Left forelimb (tissue), 1 donor: ENCODE results near the gene OLIG3.

Source experiments
- DNase-seq: peaks from one replicate; pipeline ENCODE4 v3.0.0-alpha.2; 2018; ENCODE audit warnings: low spot score

The OLIG3 gene

DNA sequence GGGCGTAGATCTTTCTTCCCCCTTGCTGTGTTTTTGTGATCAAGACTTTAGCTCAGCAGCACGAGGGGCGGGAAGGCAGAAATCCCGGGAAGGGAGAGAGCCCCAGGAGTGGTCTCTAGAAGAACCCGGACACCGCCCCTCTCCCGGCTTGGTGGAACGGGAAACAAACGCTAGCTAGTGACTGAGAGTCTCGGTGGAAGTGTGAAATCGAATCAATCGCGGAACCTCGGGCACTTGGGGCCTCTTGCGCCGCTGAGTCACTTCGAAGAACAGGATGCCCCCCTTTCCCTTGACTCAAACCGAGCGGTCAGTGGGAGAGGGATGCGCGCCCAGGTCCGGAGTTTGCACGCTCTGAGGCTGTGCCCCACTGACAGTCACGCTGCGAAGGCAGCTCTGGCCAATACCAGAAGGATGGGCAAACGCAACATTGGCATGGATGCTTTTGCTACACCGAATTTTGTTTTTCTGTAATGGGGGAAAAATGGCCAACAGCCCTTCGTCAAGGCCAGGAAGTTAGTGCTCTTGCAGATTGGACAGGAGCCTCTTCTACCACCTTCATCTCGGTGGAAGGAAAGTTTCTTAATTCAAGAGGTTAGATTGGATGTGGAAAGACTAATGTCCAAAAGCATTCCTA, 1.6 kb upstream of the OLIG3 start:
- DNase-seq = no peak

GRCh38 chr6:137494988-137495702, 951 bp upstream of the OLIG3 start:
- DNase-seq = no peak

DNA sequence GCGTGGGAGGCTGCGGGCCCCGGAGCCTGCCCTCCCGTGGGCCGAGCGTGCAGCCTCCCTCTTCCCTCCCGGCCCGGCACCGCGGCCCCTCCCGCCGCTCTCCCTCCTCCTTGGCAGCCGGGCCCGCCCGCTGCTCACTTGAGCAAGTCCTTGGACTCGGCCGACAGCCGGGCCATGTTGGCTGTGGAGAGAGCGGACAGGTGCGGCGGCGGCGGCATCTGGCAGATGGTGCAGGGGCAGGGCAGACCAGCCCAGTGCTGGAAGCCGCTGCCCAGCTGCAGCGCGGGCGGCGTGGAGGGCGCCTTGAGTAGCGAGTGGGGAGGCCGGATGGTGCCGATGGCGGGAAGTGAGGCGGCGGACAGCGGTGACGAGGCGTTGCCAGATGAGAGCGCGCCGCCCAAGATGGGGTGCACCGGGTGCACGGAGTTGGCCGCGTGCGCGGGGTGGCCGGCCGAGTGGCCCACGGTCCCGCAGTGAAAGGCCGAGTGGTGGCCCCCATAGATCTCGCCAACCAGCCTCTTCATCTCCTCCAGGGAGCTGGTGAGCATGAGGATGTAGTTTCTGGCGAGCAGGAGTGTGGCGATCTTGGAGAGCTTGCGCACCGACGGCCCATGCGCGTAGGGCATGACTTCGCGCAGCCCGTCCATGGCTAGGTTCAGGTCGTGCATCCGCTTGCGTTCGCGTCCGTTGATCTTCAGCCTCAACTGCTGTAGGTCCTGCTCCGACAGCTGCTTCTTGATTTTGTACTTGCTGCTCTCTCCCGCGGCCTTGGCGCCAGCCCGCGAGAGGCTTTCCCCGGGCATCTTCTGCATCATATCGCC, 766 bp downstream of the OLIG3 start:
- DNase-seq = no peak

- no peak for DNase-seq
Measured at GRCh38 chr6:137492289-137493217, 1.6 kb downstream of the OLIG3 start.

DNA sequence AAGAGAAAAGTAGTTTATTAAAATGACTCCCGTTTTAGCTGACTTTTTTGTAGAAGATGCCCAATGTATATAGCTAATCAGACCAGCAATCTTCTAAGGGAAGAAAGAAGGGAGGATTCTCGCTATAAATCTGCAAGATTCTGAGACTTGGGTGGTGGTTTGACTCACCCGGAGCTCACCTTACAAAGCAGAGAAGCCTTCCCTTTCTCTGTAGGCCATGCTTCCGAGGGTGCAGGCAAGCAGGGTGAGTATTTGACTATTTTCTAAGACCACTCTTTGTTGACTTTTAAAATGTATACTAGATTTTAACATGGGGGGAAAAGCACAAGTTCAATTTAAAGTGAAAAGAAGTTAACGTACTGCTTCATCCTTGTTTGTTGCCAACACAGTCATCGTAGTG, 2.7 kb downstream of the OLIG3 start:
- DNase-seq = no peak

DNA sequence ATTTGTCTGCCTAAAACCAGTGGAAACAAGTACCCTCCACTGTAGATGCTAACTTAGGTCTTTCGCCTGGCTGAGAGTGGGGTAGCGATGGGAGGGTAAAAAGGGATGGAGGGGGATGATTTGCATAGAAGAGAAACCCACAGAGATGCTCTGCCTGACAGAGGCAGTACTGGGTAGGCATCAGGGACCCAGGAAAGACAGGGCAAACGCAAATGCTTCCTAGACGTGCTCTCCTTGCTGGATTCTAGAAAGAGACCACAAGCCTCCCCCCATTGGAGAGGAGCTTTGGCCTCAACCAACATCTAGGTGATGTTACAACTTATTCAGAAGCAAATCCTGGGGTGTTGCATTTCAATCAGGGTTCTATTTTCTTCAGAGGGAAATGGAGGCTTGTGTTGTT, 3.2 kb downstream of the OLIG3 start:
- DNase-seq = no peak

GRCh38 chr6:137490006-137490905, 3.9 kb downstream of the OLIG3 start:
- no peak for DNase-seq

- no peak for DNase-seq
Measured at GRCh38 chr6:137489046-137490005, 4.9 kb downstream of the OLIG3 start.

DNA sequence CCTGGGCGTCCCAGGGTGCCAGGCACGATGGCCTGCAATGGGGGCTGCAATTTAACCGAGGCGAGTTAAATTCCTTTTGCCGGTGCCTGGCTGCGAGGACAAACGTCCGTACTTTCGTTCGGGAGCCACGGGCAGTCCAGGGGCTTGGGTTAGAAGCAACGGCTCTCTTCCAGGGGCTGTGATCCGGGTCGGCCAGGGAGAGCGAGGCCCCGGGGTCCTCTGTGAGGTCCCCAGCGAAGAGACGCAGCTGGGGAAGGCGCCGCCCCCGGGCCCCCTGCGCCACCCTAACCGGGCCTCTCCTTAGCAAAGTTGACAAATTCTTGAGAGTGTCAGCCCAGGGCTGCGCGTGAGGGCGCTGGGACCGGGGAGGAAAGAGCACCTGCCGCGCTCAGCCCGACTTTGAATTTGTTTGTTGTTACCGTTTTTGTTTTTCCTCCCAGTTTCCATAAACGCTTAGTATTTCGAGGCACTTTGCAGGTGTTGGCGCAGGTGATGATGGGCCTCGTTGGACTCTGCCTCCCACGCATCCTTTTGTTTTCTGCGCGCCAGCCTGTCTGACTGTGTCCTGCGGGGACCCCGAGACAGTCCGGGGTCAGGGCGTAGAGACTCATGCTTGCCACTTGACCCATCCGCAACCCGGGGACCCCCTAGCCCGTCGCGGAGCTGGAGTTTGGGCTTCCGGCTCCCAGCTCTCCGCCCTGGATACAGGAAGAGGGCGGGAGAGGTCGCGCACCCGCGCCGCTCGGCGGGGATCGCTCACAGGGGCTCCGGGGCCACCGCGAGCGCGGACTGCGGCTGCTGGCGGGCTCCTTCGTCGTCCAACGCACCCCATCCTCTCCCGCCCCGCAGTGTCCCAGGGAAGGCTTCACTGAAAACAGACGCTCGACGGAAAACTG, 5.8 kb downstream of the OLIG3 start:
- no peak for DNase-seq

GRCh38 chr6:137487869-137488149, 6.4 kb downstream of the OLIG3 start:
- DNase-seq = no peak

- DNase-seq = no peak
Measured at GRCh38 chr6:137487181-137487868, 6.9 kb downstream of the OLIG3 start.

GRCh38 chr6:137486416-137486815, 7.8 kb downstream of the OLIG3 start:
- no peak for DNase-seq

- DNase-seq = no peak
Measured at GRCh38 chr6:137480431-137480830, 13.8 kb downstream of the OLIG3 start.

DNA sequence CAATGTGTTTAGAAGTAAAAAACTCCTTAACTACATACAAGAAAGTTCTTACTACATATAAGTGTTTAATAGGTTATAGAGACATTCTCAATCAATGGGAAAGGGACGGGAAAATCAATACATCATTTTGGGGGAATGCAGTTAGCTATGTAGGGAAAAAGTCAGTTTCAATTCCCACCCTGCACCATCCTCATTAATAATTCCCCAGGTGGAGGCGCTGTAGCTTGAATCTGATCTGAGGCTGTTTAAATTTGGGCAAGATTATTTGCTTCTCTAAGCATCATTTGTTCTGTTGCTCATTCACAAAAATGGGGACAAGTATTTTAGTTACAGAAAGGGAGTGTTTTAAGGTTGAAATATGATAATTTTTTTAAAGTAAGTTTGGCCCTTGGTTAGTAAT, 19.1 kb downstream of the OLIG3 start:
- DNase-seq = no peak

GRCh38 chr6:137473598-137473997, 20.6 kb downstream of the OLIG3 start:
- DNase-seq = no peak

- no peak for DNase-seq
Measured at GRCh38 chr6:137472641-137473137, 21.5 kb downstream of the OLIG3 start.

GRCh38 chr6:137471986-137472385, 22.2 kb downstream of the OLIG3 start:
- no peak for DNase-seq

- no peak for DNase-seq
Measured at GRCh38 chr6:137471497-137471896, 22.7 kb downstream of the OLIG3 start.
